ENCODE data around the gene ASPN. TPM values are rescaled to one million over a fixed set of nuclear protein-coding genes. Genes with fewer than 3 reads are reported as not detected.
"Not testable (repeated sequence)": the region's sequence is repeated elsewhere in the genome, so short reads cannot be mapped to it uniquely, and the experiment has no call there.

Gene ASPN
- total and polyA plus RNA-seq, 11 donors, result 4.6 to 36.3 (median 17.3) TPM

- Histone ChIP-seq H3K36me3 (no peaks in the 10 kb centered on the region), H3K27me3 (no peaks in the 10 kb centered on the region), H3K9me3 (no peaks in the 10 kb centered on the region), H3K4me1 (peaks cover 0 to 26% (median 0%) of the 10 kb centered on the region in 12 donors), H3K27ac (peak overlapping the region in 7 of 12 donors; percentile 16 to 63 (median 51)), H3K4me3 (peak overlapping the region in 10 of 12 donors; percentile 7 to 53 (median 27))
- no peak for ATAC-seq
- no peak for DNase-seq
- 81 to 88% (median 85%) methylated on average over 2 of the region's 2 CpGs for WGBS, 4 donors
- intact Hi-C loops (cut with DNase I), result loop anchor here in 1 of 10 donors (5.0 kb wide), 1 partner anchor 71 kb away; no protein-coding TSS in a partner anchor
- no peak for TF ChIP-seq POLR2A (IDR thresholded peaks at IDR 0.05)
- TF ChIP-seq CTCF (IDR thresholded peaks at IDR 0.05), result no peak
Measured at GRCh38 chr9:92423612-92424011, 58.7 kb downstream of the ASPN start.

- Histone ChIP-seq H3K9me3 (no peaks in the 10 kb centered on the region), H3K4me3 (peak overlapping the region in 10 of 12 donors; percentile 7 to 53 (median 27)), H3K4me1 (peaks cover 0 to 26% (median 0%) of the 10 kb centered on the region in 12 donors), H3K36me3 (no peaks in the 10 kb centered on the region), H3K27ac (peak overlapping the region in 5 of 12 donors; percentile 16 to 63 (median 51)), H3K27me3 (no peaks in the 10 kb centered on the region)
- ATAC-seq (no peak), DNase-seq (no peak)
- intact Hi-C loops (cut with DNase I), result loop anchor here in 1 of 10 donors (5.0 kb wide), 1 partner anchor 70 kb away; no protein-coding TSS in a partner anchor
- TF ChIP-seq POLR2A (IDR thresholded peaks at IDR 0.05) (no peak), CTCF (IDR thresholded peaks at IDR 0.05) (no peak)
- WGBS, 4 donors, result 72 to 82% (median 80%) methylated on average over 2 of the region's 2 CpGs
Measured at GRCh38 chr9:92422611-92423338, 59.5 kb downstream of the ASPN start.

GRCh38 chr9:92414566-92414965 lies 67.7 kb downstream of the ASPN start:
- Histone ChIP-seq H3K9me3 (peaks cover 0 to 9% (median 0%) of the 10 kb centered on the region in 12 donors), H3K36me3 (no peaks in the 10 kb centered on the region), H3K27ac (no peak overlapping the region), H3K4me1 (peaks cover 0 to 18% (median 0%) of the 10 kb centered on the region in 12 donors), H3K4me3 (no peak overlapping the region), H3K27me3 (no peaks in the 10 kb centered on the region)
- ATAC-seq, result no peak
- no peak for DNase-seq
- intact Hi-C loops (cut with DNase I), result no loop called here
- TF ChIP-seq CTCF (IDR thresholded peaks at IDR 0.05), result no peak
- TF ChIP-seq POLR2A (IDR thresholded peaks at IDR 0.05), result no peak
- 56 to 64% (median 60%) methylated on average over 1 of the region's 1 CpG for WGBS, 4 donors

GRCh38 chr9:92411157-92411556 lies 71.1 kb downstream of the ASPN start:
- peak in 1 of 4 donors; percentile 21 for ATAC-seq
- H3K9me3 ChIP-seq; H3K36me3 ChIP-seq; H3K4me3 ChIP-seq; intact Hi-C loops (cut with DNase I); H3K27me3 ChIP-seq; DNase-seq: not testable (repeated sequence)
- H3K27ac ChIP-seq, result peak overlapping the region in 5 of 12 donors; percentile 21 to 53 (median 26)
- WGBS, 4 donors, result 76 to 86% (median 81%) methylated on average over 4 of the region's 4 CpGs
- peaks cover 0 to 31% (median 0%) of the 10 kb centered on the region in 12 donors for H3K4me1 ChIP-seq
